HG03159 (cell line): ENCODE results near the gene CFAP141.

Experiments
- ATAC-seq: cut with Tn5 transposase; IDR thresholded peaks from one replicate; pipeline ENCODE4 v1.9.1; 2021; ENCODE audit warnings: mild to moderate bottlenecking, moderate library complexity; ENCODE audit not compliant: unreplicated experiment

Gene CFAP141

DNA sequence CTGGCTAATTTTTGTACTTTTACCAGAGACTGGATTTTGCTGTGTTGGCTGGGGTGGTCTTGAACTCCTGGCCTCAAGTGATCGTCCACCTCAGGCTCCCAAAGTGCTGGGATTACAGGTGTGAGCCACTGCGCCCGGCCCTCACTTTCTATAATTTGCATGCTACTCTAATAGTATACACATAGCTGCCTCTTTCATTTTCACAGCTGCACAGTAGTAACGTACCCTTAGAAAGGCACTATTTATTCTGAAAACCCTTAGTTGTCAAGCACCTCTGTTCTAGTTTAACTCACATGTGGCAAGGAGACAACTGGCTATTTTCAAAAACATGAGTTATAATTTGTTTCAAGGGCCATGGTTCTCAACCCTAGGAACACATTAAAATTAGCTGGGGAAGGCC lies 31.5 kb downstream of the CFAP141 start:
- ATAC-seq, result no peak

DNA sequence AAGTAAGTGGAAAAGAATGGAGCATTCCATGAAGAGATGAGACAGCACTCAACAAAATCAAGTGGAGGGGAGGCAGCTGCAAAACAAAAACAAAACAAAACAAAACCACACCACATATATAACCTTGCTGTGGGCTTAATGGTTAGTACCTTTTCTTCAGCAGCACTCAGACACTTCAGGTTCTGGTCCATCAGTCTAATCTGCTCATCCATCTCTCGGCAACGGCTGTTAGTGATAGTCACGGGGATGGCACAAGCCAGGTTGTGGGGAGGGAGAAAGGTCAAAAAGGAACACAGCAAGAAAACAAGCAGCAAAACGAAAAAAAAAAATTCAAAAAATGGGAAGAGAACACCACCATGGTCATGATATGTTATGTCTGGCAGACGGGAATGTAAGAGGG lies 34.3 kb downstream of the CFAP141 start:
- no peak for ATAC-seq

DNA sequence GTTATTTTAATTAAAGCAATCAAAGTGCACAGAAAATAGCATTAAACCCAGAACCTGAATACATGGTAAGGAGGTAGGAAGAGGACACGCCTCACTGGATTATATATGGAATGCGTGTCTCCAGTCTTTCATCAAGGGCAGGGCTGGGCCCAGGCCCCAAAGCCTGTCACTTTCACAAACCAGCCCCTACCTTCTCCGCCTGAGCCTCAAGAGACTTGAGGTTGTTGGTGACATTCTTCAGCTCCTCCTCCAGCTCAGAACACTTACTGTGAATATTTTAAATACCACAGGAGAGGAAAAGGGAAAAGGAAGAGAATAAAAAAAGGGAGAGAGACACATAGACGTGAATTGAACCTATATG lies 34.9 kb downstream of the CFAP141 start:
- no peak for ATAC-seq

DNA sequence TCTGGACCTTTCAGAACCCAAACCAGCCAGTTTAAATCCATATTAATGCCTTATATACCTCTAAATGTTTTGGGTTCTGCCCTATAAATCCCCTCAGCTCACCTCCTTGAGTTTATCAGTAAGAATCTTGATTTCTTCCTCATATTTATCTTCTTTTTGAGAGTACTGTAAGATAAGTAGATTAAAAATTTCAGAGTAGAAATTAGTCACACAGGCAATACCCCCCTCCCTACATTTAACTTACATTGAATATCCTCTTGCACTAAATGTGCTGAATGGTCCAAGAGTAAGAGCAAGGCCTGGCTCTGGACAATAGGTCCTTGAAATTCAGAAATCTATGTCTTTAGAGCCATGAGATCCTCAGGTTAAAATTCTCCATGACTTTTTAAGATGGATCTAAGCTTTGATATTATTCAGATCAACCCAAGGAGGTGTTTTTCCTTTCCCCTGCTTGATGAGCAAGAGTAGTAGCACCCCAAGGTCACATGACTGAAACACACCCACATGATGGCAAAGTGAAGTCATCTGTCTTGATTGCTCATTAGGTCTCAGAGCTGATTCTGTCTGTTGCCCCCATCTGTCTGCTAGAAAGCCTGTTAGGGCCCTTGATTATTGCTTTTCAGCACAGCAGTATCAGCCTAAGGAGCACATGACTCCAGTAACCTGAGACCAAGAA lies 35.4 kb downstream of the CFAP141 start:
- ATAC-seq, result no peak

DNA sequence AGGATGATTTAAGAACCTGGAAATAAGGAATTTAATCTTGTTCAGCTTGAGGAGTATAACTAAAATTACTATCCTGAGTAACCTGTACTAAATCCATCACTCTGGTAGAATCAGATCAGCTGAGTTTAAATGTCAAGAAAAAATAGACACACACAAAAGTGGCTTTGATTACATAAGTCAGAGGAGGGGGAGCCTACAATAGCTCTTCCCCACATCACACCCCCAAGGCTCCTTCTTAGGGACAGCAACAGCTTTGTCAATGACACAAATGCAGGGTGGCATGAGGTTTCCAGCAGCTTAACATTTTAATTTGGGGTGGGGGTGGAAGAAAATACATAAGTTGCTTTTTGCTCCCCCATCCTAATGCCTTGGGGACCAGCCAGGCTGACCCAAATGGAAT lies 38.7 kb downstream of the CFAP141 start:
- no peak for ATAC-seq

DNA sequence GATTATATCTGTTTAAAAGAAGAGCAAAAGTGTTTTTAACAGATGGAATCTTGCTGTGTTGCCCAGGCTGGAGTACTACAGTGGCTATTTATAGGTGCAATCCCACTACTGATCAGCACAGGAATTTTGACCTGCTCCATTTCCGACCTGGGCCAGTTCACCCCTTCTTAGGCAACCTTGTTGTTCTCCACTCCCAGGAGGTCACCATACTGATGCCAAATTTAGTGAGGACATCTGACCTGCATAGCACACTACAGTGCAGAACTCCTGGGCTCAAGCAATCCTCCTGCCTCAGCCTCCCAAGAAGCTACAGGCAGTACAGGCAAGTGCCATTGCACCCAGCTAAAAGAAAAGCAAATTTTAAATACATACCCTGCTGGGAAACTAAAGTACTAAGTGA lies 39.9 kb downstream of the CFAP141 start:
- no peak for ATAC-seq

DNA sequence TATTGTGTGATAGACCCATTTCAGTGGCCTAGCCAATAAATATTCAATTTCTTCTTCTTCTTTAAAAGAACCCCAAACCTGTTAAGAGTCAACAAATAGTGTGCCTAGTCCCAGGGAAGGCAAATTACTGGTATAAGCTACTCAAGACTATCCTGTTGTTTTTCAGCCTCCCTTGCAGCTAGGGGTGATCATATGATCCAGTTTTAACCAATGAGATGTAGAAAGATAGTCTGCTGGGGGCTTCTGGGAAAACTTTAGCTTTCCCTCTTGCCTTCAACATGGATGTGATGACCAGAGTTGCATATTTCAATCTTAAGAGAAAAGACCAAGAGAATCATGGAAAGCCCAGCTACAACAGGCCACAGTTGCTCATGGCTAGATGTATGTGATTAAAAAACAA lies 46.6 kb downstream of the CFAP141 start:
- no peak for ATAC-seq

DNA sequence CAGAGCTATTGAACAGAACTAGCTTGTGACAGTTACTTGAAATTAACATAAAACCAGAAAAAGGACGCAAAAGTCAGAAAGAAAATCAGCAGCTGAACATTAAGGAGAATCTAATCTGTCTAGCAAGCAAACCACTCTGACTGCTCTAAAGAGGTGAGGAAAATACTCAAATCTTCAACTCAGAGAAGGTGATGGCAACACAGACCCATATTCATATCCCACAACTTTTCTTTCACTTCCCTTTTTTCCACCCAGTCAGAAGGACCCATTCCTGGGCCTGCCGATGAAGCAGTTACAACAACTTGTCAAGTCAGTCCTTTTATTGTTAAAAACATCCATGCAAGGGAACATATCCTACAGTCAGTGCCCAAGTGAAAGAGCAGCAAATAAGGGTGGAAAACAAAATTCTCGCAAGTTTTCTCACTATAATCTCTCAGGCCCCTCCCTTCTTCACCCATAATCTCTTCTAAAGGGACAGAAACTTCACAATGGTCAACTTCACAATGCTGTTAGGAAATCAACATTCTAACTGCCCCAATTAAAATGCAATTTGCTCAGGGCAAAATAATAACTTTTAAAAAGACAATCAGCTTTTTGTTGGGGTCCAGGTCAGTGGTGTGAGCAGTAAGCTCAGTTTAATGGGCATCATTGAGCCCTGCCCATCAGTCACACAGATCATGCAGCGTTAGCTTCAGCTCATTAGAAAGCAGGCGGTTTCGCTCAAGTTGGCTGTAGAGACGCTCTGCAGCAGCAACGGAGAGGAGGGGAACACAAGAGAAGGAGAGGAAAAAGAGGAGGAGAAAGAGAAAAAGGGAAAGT lies 47.6 kb downstream of the CFAP141 start:
- no peak for ATAC-seq

DNA sequence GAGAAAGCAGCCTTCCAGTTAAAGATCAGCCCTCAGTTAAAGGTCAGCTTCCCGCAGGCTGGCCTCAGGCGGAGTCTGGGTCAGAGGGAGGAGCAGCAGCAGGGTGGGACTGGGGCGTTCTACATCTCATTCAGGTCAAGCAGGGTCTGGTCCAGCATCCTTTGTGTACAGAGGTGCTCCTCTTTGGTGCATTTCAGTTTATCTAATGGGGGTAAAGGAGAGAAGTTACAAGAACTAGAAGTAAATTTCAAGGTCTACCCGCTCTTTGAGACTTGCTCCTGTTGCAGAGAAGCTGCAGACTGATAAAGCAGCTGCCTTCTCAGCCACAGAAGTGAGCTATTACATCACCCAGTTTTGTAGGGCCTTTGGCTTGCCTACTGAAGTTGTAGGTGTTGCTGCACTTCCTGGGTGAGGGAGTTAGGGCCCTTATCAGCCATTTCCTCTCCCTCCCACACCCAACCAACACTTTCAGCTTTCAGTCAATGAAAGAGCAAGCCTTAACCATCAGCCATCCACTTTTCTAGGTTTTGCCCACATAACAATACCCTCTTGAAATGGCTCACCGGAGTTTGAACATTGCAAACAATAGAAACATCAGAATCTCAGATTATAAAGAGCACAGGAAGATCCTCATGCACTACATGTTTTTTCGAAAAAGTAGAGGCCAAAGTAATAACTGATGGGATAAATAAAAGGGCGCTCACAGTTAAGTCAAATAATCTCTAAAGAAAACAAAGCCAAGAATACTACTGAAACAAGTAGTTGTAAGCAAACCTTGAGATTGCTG lies 48.4 kb downstream of the CFAP141 start:
- ATAC-seq, result peak; percentile 56

DNA sequence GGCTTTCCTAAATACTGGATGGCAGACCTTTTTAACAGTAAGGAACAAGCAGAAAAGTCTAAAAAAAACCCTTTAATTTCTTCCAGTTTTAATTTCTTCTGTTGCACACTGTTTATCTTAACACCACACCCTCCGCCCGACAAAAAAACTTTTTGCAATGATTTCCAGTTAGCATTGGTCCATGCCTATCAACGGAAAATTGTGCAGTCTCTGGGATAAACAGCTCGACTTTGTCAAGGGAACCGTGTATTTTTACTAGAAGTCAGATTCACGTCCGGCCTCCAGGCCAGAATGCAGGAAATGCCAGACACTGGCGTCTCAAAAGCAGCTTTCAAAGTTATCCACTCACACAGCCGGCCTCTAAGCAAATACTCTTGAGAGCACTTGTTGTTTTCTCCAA lies 50.9 kb downstream of the CFAP141 start:
- no peak for ATAC-seq

DNA sequence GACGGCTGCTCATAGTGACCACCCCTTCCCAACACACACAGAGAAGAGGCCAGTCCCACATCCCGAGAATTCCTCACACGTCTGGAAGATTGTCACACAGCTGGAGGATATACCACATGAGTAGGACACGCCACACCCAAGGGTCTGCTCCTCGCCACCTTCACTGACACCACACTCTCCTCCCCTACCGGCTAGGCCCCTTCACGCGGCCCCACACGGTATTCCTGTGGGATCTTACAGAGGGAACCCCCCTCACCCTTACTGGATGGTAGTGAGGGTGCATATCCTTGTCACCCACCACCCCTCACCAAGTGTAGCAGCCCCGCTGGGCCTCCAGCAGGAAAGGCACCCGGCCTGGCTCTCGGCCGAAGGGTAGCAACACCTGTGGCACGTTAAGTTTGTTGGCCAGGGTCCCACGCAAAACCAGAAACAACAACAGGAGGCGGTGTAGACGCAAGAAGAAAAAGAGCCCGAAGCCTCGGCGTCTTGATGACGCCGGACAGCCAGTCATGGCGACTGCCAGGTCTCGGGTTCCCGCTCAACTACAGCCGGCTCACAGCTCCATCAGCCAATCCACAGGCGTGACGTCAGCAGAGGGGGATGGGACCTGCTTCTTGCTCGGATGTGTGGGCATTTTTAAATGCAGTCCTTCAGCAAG lies 51.5 kb downstream of the CFAP141 start, which contains the start of gene NUP210L:
Gene NUP210L, minus strand, starts transcription at position 540 of the 658 bp plus-strand sequence.
- no peak for ATAC-seq

DNA sequence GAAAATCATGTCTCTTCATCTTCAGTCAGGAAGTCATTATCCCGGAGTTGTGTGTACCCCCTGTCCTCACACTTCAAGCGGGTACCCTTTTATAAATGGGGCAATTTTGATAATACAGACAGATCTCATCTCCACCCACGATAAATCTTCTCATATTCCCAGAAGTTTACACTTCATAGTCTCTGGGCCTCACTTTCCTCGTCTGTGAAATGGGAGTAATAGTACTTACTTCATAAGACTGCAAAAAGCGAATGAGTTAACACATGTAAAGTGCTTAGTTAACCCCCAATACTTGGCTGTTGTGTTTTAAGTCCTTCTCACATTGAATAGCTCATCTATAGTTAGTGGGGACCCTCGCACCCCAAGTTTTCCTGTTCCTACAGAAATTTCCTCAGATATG lies 52.1 kb downstream of the CFAP141 start:
- ATAC-seq, result no peak

DNA sequence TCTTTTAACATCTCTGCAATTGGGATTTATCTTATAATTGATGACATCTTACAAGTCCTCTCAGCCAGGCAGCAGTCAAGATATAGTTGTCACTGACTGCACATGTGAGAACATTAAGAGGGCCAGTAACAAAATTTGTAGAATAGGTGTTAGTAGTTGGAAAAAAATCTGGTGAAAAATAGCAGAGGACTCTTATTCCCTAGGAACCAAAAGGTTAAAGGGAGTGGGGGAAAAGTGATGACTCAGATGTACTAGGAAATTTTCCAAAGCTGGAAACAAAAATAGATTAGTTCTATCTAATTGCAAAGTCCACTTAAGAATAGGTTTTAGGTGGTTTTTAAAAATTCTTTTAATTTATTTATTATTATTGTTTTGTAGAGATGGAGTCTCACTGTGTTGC lies 54.8 kb downstream of the CFAP141 start:
- ATAC-seq, result no peak
